Astrocyte (in vitro differentiated cells and primary cell): ENCODE data around the gene TCF20.

ENCODE experiments used
- EZH2 ChIP-seq: IDR thresholded peaks from 2 replicates; pipeline ENCODE4 v1.6.1; 2012; ENCODE audit warnings: mild to moderate bottlenecking, low read length, inconsistent platforms; ENCODE audit not compliant: insufficient read depth
- TF ChIP-seq, protein P1 (sequence below): IDR thresholded peaks from 2 replicates; pipeline ENCODE4 v1.5.1; 2011; ENCODE audit warnings: low read depth, mild to moderate bottlenecking, inconsistent platforms, low read length, moderate library complexity; ENCODE audit not compliant: insufficient read depth

DNA sequence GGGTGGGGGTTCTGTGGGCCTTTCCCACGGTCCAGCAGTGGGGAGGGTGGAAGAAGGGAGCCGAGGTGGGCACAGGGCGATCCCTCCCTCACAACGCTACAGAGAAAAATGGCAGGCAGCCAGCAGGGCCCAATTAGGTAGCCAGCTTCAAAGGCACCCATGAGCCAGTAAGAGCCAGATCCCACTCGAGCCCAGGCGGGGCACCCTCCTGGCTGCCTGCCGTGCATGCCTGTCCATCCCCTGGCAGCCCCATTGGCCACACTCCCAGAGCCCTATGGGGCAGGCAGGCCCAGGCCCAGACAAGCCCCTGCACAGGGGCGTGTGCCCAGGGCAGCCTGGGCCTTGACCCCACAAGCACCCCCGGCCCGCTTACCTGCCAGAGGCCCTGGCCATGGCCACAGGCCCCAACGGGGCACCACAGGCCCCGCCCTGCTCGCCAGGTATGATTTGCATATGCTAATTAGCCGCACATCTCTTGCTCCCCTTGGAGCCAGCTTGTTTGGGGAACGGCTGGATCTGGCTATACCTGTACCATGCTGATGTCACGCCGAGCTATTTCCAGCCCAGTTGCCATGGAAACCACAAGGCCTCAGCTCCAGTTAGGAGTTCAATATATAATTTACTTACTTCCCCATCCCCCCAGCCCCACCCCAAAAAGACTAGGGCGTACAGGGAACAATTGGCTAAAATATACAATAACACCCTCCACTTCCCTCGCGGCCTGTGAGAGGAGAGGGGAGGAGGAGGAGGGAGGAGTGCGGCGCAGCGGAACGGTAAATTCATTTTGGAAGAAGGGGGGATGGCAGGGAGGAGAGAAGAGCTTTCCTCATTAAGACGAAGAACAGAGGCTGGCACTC is 47.5 kb upstream of the TCF20 start:
- TF ChIP-seq, protein P1, sequence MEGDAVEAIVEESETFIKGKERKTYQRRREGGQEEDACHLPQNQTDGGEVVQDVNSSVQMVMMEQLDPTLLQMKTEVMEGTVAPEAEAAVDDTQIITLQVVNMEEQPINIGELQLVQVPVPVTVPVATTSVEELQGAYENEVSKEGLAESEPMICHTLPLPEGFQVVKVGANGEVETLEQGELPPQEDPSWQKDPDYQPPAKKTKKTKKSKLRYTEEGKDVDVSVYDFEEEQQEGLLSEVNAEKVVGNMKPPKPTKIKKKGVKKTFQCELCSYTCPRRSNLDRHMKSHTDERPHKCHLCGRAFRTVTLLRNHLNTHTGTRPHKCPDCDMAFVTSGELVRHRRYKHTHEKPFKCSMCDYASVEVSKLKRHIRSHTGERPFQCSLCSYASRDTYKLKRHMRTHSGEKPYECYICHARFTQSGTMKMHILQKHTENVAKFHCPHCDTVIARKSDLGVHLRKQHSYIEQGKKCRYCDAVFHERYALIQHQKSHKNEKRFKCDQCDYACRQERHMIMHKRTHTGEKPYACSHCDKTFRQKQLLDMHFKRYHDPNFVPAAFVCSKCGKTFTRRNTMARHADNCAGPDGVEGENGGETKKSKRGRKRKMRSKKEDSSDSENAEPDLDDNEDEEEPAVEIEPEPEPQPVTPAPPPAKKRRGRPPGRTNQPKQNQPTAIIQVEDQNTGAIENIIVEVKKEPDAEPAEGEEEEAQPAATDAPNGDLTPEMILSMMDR = no peak
- TF ChIP-seq EZH2 = no peak
